B cell (primary cell): ENCODE data around the gene ADAMTS16.

Experiments used
- CTCF ChIP-seq: fragments of 200-600 bp; IDR thresholded peaks from one replicate; pipeline ENCODE4 v1.8.0; 2022; ENCODE audit warnings: antibody characterized with exemption, mild to moderate bottlenecking
- EZH2 ChIP-seq: IDR thresholded peaks from 2 replicates; pipeline ENCODE4 v1.6.1; 2012; ENCODE audit warnings: borderline replicate concordance, low read depth, mild to moderate bottlenecking, moderate library complexity, low read length; ENCODE audit not compliant: insufficient read depth, poor library complexity, severe bottlenecking

GRCh38 chr5:5188376-5189050, 48.4 kb downstream of the ADAMTS16 start:
- TF ChIP-seq CTCF (no peak), EZH2 (no peak)
